ENCODE measurements around the gene KDM4B.

Gene KDM4B

GRCh38 chr19:5074830-5075394 is 106.0 kb downstream of the KDM4B start:
- DNase-seq, result no peak

GRCh38 chr19:5075597-5075996 is 106.7 kb downstream of the KDM4B start:
- DNase-seq, result no peak

- DNase-seq, result no peak
Observed at GRCh38 chr19:5076440-5077208, 107.7 kb downstream of the KDM4B start.

GRCh38 chr19:5077209-5077515 is 108.2 kb downstream of the KDM4B start:
- DNase-seq, result no peak

GRCh38 chr19:5078182-5078581 is 109.3 kb downstream of the KDM4B start:
- DNase-seq, result no peak

- no peak for DNase-seq
Observed at GRCh38 chr19:5078666-5079065, 109.8 kb downstream of the KDM4B start.

- no peak for DNase-seq
Observed at GRCh38 chr19:5079071-5079774, 110.3 kb downstream of the KDM4B start.

GRCh38 chr19:5080030-5080654 is 111.2 kb downstream of the KDM4B start:
- no peak for DNase-seq

- DNase-seq, result no peak
Observed at GRCh38 chr19:5080809-5081208, 111.9 kb downstream of the KDM4B start.

GRCh38 chr19:5081443-5082161 is 112.7 kb downstream of the KDM4B start:
- DNase-seq, result no peak

- no peak for DNase-seq
Observed at GRCh38 chr19:5083547-5083965, 114.6 kb downstream of the KDM4B start.

GRCh38 chr19:5085566-5085965 is 116.7 kb downstream of the KDM4B start:
- no peak for DNase-seq

- no peak for DNase-seq
Observed at GRCh38 chr19:5086230-5086629, 117.3 kb downstream of the KDM4B start.

- DNase-seq, result peak; percentile 78 to 85
Observed at GRCh38 chr19:5086725-5087439, 118.0 kb downstream of the KDM4B start.

GRCh38 chr19:5089283-5089682 is 120.4 kb downstream of the KDM4B start:
- no peak for DNase-seq

- DNase-seq, result no peak
Observed at GRCh38 chr19:5090465-5091017, 121.6 kb downstream of the KDM4B start.

- DNase-seq, result peak; percentile 69 to 70
Observed at GRCh38 chr19:5091018-5091683, 122.2 kb downstream of the KDM4B start.

- DNase-seq, result no peak
Observed at GRCh38 chr19:5091684-5092480, 123.0 kb downstream of the KDM4B start.

GRCh38 chr19:5092481-5092843 is 123.5 kb downstream of the KDM4B start:
- DNase-seq, result no peak

- peak in 1 of 2 experiments; percentile 57 for DNase-seq
Observed at GRCh38 chr19:5093297-5093928, 124.5 kb downstream of the KDM4B start.

Measured in NCI-H2081 (cell line).